Fibroblast of lung (primary cell): ENCODE results near the gene ZNF697. TPM values are rescaled to one million over a fixed set of nuclear protein-coding genes. Genes with fewer than 3 reads are reported as not detected.
"Not testable (repeated sequence)": the region's sequence is repeated elsewhere in the genome, so short reads cannot be mapped to it uniquely, and the experiment has no call there.

Source experiments
- DNase-seq, 2 donors: peaks; one replicate each; pipeline versions ENCODE4 v3.0.0 to v3.0.0-alpha.2; 2010; ENCODE audit warnings: low read depth in 2 of 2
- H2AFZ ChIP-seq: 2 replicates; pipeline ENCODE4 v1.5.1; 2012; ENCODE audit warnings: low read length, control low read depth, inconsistent platforms
- H3K27ac ChIP-seq: 2 replicates; pipeline ENCODE4 v1.5.1; 2011; ENCODE audit warnings: low read length, control low read depth; ENCODE audit not compliant: insufficient read depth
- H3K27me3 ChIP-seq: 2 replicates; pipeline ENCODE4 v1.5.1; 2011; ENCODE audit warnings: mild to moderate bottlenecking, low read length; ENCODE audit not compliant: control insufficient read depth, insufficient read depth
- H3K36me3 ChIP-seq: 2 replicates; pipeline ENCODE4 v1.5.1; 2011; ENCODE audit warnings: low read length; ENCODE audit not compliant: control insufficient read depth, insufficient read depth
- H3K4me1 ChIP-seq: 2 replicates; pipeline ENCODE4 v1.5.1; 2011; ENCODE audit warnings: low read length; ENCODE audit not compliant: control insufficient read depth, insufficient read depth; ENCODE audit errors: extremely low read depth
- H3K4me2 ChIP-seq: 2 replicates; pipeline ENCODE4 v1.5.1; 2011; ENCODE audit warnings: low read length, control low read depth; ENCODE audit not compliant: insufficient read depth; ENCODE audit errors: extremely low read depth
- H3K4me3 ChIP-seq, 4 experiments: fragments of 200-600 bp in 1 of 4; sonication (generic) in 1 of 4; replicated peaks in 1 of 4; 2 replicates each; pipeline ENCODE4 v1.5.1; 2011 to 2016; ENCODE audit warnings: low read length in 4 of 4, low read depth in 3 of 4, mild to moderate bottlenecking in 3 of 4, control low read depth in 2 of 4, inconsistent platforms in 1 of 4, mixed read lengths in 1 of 4; ENCODE audit not compliant: insufficient read depth in 1 of 4; ENCODE audit errors: control extremely low read depth in 1 of 4
- H3K79me2 ChIP-seq: 2 replicates; pipeline ENCODE4 v1.5.1; 2012; ENCODE audit warnings: mild to moderate bottlenecking, low read length, inconsistent platforms; ENCODE audit not compliant: control insufficient read depth, insufficient read depth
- H3K9ac ChIP-seq: 2 replicates; pipeline ENCODE4 v1.5.1; 2011; ENCODE audit warnings: mild to moderate bottlenecking, low read length, control low read depth; ENCODE audit not compliant: insufficient read depth
- H3K9me3 ChIP-seq: 2 replicates; pipeline ENCODE4 v1.5.1; 2012; ENCODE audit warnings: low read depth, low read length; ENCODE audit not compliant: control insufficient read depth, insufficient read depth
- H4K20me1 ChIP-seq: 2 replicates; pipeline ENCODE4 v1.5.1; 2011; ENCODE audit warnings: low read length; ENCODE audit not compliant: control insufficient read depth, insufficient read depth; ENCODE audit errors: extremely low read depth
- EZH2 ChIP-seq: IDR thresholded peaks from 2 replicates; pipeline ENCODE4 v1.5.1; 2012; ENCODE audit warnings: low read length, control low read depth, mild to moderate bottlenecking; ENCODE audit errors: missing control alignments
- polyA plus RNA-seq, 2 donors: library from polyadenylated mRNA; depleted of rRNA in 1 of 2; stranded (reverse) in 1 of 2; unstranded in 1 of 2; fragments of >200 nt; gene quantifications; 2 replicates each; pipeline ENCODE4 v1.2.1, GENCODE V29; 2011 to 2012; ENCODE audit warnings: missing spikeins in 1 of 2
- total RNA-seq: library from RNA; depleted of rRNA; stranded (reverse); fragments of >200 nt; gene quantifications from 2 replicates; pipeline ENCODE4 v1.2.1, GENCODE V29; 2014
- TF ChIP-seq, protein P1 (sequence below), 2 donors: IDR thresholded peaks in 1 of 2; conservative IDR thresholded peaks in 1 of 2; 1 replicate in 1 of 2; 2 replicates in 1 of 2; pipeline ENCODE4 v1.5.1; 2011 to 2012; ENCODE audit warnings: low read length in 2 of 2, control low read depth in 1 of 2, inconsistent platforms in 1 of 2, low read depth in 1 of 2, mild to moderate bottlenecking in 1 of 2

ZNF697 gene
- total and polyA plus RNA-seq, 2 donors (not counting 1 experiment from before 2014, with no cell fraction given), result 9.6 to 23.0 TPM

DNA sequence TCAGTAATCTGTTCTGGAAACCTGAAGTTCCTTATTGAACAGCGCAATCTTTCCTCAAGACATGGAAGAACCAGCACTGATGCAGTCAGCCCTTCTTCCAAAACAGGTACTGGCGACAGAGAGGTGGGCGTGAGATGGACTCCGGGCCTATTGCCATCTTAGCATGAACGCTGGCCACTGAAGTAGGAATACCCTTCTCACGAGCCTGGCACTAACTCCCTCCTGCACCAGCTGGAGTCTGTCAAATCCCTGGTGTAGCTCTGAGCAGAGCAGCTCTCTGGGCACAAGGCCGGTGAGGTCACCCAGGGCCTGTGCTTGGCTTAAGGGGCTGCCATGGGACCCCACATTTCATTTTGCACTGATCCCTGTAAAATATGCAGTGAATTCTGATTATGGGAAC, 33.0 kb downstream of the ZNF697 start:
- not testable (repeated sequence) for H3K4me2 ChIP-seq, H3K27ac ChIP-seq, H4K20me1 ChIP-seq, H3K27me3 ChIP-seq, H3K79me2 ChIP-seq, H3K4me1 ChIP-seq, H3K36me3 ChIP-seq, H3K4me3 ChIP-seq, DNase-seq, H3K9ac ChIP-seq, H3K9me3 ChIP-seq, H2AFZ ChIP-seq

DNA sequence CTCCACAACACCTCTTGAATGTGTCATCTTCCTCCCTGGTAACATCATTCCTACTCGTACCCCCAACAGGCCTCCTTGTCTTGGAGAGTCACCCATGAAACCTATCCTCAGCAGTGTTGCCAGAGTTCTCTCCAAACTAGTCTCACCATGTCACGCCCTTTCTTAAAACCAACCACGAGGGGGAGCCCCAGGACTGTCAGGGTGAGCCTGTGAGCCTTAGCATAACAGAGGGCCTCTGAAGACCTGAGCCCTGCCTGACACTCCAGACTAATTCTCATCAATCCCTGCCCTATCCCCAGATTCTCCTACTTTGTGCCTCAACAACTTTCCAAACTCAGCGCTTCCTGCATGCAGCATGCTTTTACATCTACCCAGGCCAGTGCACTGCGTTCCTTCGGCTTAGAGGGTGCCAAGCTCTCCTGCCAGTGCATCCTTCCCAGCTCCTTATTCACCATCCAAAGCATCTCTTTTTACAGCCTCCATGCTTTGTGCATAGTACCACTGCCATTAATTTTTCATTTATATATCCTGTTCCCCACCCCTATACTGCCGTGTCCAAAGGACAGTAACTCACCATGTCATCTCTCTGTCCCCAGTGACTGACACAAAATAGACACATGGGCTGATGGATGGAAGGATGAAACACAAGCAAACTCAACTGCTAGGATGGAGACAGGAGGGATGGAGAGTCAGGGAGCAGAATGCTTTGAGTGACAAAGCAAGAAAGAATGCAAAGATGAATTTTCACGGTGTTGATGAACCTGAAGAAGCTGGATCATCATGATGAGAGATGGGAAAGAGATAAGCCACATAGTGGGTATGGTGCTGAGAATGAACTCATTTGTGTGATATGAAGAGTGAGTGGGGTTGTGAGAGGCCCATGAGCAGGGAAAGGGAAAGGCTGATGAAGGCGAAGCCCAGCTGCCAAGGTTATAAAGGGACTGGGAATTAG, 34.0 kb downstream of the ZNF697 start:
- H2AFZ ChIP-seq, result no peak overlapping the region
- H3K27ac ChIP-seq, result no peak overlapping the region
- DNase-seq, result peak; percentile 69 to 91
- H3K4me1 ChIP-seq, result peaks cover 6% of the 10 kb centered on the region
- TF ChIP-seq, protein P1, sequence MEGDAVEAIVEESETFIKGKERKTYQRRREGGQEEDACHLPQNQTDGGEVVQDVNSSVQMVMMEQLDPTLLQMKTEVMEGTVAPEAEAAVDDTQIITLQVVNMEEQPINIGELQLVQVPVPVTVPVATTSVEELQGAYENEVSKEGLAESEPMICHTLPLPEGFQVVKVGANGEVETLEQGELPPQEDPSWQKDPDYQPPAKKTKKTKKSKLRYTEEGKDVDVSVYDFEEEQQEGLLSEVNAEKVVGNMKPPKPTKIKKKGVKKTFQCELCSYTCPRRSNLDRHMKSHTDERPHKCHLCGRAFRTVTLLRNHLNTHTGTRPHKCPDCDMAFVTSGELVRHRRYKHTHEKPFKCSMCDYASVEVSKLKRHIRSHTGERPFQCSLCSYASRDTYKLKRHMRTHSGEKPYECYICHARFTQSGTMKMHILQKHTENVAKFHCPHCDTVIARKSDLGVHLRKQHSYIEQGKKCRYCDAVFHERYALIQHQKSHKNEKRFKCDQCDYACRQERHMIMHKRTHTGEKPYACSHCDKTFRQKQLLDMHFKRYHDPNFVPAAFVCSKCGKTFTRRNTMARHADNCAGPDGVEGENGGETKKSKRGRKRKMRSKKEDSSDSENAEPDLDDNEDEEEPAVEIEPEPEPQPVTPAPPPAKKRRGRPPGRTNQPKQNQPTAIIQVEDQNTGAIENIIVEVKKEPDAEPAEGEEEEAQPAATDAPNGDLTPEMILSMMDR (conservative IDR thresholded peaks at IDR 0.05 in 1 of 2, IDR thresholded peaks at IDR 0.05 in 1 of 2; ENCODE audit: low read depth in 1 of 2, low read length in 2 of 2), result peak; percentile 75 to 76
- TF ChIP-seq EZH2, result no peak
- no peak overlapping the region for H3K4me3 ChIP-seq
- H4K20me1 ChIP-seq, result no peaks in the 10 kb centered on the region
- H3K27me3 ChIP-seq, result no peaks in the 10 kb centered on the region
- H3K79me2 ChIP-seq, result no peaks in the 10 kb centered on the region
- H3K9me3 ChIP-seq, result no peaks in the 10 kb centered on the region
- no peaks in the 10 kb centered on the region for H3K36me3 ChIP-seq
- no peak overlapping the region for H3K9ac ChIP-seq
- no peak overlapping the region for H3K4me2 ChIP-seq

DNA sequence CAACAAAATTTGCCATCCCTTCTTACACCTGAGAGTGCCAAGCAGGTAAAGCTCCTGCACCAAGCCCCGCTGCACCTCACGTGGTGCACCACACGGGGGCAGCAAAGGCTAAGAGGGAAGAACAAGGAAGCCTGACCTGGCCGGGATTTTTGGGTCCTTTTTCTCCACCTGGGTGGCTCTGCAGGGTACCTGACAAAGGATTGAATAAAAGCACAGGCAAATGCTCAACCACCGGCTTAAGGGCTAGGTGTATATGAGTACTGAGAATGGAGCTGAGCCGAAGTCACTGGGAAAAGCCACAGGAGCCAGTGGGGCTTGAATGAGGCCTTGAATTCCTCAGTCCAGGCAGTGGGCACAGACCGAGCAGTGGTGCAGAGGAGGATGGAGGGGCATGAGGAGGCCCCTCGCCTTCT, 36.4 kb downstream of the ZNF697 start:
- no peaks in the 10 kb centered on the region for H3K27me3 ChIP-seq
- H3K4me2 ChIP-seq, result no peak overlapping the region
- no peaks in the 10 kb centered on the region for H3K4me1 ChIP-seq
- no peaks in the 10 kb centered on the region for H3K79me2 ChIP-seq
- no peak overlapping the region for H2AFZ ChIP-seq
- no peaks in the 10 kb centered on the region for H3K9me3 ChIP-seq
- no peaks in the 10 kb centered on the region for H3K36me3 ChIP-seq
- H3K9ac ChIP-seq, result no peak overlapping the region
- no peak overlapping the region for H3K4me3 ChIP-seq
- H3K27ac ChIP-seq, result no peak overlapping the region
- no peaks in the 10 kb centered on the region for H4K20me1 ChIP-seq
- TF ChIP-seq, protein P1 (conservative IDR thresholded peaks at IDR 0.05 in 1 of 2, IDR thresholded peaks at IDR 0.05 in 1 of 2; ENCODE audit: low read depth in 1 of 2, low read length in 2 of 2), result peak; percentile 89 to 96
- no peak for TF ChIP-seq EZH2
- peak in 1 of 2 donors; percentile 39 for DNase-seq

DNA sequence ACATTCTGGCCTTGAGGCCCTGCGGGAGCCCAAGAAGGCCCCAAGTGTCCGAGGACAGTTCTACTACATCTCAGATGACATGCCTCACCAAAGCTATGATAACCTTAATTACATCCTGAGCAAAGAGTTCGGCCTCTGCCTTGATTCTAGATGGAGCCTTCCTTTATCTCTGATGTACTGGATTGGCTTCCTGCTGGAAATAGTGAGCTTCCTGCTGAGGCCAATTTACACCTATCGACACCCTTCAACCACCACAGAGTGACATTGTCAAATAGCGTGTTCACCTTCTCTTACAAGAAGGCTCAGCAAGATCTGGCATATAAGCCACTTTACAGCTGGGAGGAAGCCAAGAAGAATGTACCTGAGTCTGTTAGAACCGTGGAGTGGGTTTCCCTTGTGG, 39.2 kb downstream of the ZNF697 start:
- H2AFZ ChIP-seq, H3K4me1 ChIP-seq, H3K4me2 ChIP-seq, H3K4me3 ChIP-seq, DNase-seq, H3K79me2 ChIP-seq, H3K27me3 ChIP-seq, H3K9me3 ChIP-seq, H3K36me3 ChIP-seq, H4K20me1 ChIP-seq, H3K9ac ChIP-seq, H3K27ac ChIP-seq: not testable (repeated sequence)

DNA sequence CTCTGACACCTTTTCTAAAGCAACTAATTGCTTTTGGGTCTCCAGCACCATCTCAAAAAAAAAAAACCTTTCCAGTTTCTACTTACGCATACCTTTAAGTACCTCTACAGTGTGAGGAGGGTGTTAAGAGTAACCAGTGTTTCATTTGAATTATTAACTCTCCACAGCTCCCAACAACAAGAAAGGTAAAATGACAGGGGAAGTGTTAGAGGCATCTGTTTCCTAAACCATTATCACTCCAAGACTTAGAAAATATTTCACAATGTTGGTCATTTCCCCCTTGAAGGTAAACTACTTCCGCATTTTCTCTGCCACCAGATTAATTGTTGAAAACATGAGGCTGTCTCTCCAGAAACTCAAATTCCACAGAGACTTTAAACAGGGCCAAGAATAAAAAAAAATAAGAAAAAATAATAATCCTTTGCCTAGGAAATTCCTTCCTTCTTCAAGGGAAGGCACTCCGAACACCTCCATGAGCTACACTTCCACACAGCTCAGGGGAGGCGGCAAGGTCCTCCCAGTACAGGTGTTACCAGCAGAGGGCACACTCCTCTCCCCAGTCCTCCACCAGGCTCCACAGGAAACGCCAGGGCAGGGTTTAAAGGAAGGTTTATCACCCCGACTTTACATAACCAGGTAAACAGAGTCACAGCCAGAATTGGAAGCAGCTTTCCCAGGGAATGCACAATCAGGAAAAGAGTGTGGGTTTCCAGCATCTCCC, 40.8 kb downstream of the ZNF697 start:
- H2AFZ ChIP-seq, H3K79me2 ChIP-seq, H3K4me3 ChIP-seq, H3K4me1 ChIP-seq, DNase-seq, H3K27ac ChIP-seq, H3K27me3 ChIP-seq, H3K4me2 ChIP-seq, H3K36me3 ChIP-seq, H3K9ac ChIP-seq, H4K20me1 ChIP-seq, H3K9me3 ChIP-seq: not testable (repeated sequence)
